ENCODE results near the gene ROR1.

GRCh38 chr1:64000021-64000420 lies 226.2 kb downstream of the ROR1 start:
- TF ChIP-seq POLR2A (IDR thresholded peaks at IDR 0.05; ENCODE audit: low read length) (no peak), GATA1 (IDR thresholded peaks at IDR 0.05; ENCODE audit: low read depth, low read length) (no peak)
